ENCODE data around the gene TIMM17B.
"Not testable (repeated sequence)": the region's sequence is repeated elsewhere in the genome, so short reads cannot be mapped to it uniquely, and the experiment has no call there.

TIMM17B gene

DNA sequence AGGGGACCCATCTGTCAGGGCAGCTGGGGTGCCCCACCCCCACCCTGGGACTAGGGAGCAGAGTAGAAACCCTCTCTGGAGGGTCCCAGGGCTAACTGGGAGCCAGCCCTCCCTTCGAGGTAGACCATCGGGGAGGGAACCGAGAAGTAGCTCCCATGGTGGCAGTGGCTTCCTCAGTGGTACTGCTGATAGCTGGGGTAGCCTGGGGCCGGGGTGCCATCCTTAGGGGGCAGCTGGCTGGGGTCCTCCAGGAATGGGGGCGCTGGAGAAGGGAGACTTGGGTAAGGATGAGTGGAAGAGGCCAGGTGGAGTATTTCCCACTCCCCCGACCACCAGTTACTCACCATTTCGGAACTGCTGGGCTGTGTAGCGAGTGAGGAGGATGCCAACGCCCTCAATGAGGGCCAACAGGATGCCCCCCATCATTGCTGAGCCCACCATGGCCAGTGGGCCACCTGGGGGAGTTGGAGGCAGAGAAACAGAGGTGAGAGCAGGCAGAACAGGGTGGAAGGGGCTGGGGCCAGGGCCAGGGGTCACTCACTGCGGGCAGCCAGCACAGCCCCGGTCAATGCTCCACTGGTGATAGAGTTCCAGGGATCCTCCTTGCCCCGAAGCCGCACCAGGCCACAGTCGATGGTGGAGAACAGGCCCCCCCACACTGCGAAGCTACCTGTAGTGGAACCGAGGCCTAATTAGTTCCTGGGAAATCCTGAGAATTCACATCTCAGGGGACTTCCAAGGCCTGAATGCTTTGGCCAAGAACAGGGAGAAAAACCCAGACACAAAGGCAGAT is 3.8 kb downstream of the TIMM17B start:
- DNase-seq, result no peak

DNA sequence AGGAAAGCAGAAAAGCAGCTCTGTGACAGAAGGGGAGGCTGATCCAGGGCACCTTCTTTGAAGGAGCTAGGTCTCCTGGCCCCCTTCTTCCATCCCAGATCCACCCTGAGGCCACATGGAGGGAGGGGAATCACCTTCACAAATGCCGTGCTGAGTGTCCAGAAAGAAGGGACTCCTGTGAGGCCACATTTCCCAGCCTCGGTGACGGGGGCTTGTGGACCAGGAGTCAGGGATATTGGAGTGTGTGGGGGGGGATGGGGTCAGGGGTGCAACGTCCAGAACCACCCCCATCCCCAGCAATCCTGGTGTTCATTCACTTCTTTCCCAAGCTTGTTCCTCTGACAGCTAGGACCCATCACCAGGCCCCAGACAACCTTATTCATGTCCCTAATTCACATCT is 4.7 kb downstream of the TIMM17B start:
- DNase-seq, result no peak

DNA sequence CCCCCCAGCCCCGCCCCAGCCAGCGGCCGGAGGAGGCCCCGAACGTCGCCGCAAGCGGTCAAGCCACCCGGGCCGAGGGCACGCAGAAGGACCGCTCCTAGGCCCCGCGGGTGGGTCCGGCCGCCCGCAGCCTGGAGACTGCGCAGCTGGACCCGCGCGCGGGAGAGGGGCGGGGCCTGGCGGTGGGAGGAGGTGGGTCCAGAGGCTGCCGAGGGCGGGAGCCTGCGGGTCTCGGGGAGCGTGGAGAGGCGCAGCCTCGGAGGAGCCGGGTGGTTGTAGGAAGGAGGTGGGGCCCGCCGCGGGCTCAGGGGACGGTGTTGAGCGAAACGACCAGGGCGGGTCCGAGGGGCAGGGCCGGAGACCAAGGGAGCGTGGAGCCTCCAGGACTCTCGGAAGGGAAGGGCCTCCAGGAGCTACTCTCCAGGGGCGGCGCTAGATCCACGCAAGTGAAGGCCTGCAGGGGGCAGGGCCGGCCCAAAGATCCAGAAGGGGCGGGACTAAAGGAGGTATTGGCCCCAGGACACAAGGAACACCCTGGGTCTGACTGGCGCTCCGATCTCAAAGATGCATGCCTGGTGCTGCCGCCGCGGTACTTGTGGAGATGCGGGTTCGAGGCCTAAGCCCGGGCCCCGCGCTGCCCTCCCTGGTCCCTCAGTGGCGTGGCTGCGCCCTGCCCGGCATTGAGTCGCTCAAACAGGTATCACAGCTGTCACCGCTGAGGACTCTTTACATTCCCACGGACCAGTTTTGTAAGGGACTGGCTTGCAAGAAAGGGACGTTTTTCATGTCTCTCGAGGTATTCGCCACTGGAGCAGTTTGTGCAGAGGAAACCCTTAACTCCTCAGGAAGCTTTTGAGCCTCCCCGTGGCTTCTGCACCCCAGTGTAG is 5.9 kb downstream of the TIMM17B start:
- DNase-seq, result peak; percentile 45

DNA sequence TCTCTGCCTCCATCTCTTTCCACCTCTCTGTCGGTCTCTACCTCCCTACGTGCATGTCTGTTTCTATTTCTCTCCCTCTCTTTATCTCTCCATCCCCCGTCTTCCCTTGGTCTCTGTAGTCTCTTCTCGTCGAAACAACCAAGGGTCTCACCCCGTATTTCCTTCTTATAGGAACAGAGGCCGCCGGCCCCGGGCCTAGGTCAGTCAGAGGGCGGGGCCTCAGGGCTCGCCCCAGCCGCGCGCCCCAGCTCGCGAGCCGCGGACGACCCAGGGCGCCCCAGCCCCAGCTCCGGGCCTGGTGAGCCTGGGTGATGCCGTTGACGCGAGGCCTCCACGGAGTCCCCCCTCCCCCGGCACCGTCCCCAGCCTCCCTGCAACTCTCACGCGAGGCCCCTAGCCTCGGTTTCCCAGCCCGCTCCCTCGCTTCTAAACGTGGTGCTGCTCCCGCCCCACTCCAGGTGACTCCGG is 6.6 kb downstream of the TIMM17B start:
- no peak for DNase-seq

DNA sequence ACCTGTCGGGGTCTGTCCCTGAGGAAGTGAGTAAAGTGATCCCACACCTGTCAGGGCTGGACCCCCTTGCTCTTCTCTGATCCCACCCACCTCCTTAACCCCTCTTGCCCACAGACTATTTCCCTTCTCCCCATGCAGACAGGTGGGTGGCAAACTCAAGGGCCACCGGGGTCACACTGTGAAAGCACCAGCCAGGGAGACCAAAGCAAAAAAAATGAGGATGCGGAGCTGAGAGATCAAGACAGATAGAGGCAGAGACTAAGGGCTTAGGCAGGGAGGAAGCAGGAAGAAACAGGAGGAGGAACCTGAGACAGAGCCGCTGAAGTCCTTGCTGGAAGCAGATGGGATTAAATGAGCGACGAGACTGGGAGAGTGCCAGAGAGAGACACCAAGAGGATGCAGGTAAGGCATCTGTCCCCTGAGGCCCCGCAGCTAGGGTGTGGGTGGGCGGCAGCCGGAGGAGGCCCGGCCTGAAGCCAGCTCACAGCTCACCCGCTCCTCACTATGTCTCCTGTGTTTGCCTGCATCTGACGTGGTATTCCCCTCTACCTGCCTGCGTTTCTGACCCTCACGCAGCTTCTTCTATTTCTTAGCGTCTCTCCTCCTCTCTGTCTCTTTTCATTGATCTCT is 7.2 kb downstream of the TIMM17B start:
- no peak for DNase-seq

DNA sequence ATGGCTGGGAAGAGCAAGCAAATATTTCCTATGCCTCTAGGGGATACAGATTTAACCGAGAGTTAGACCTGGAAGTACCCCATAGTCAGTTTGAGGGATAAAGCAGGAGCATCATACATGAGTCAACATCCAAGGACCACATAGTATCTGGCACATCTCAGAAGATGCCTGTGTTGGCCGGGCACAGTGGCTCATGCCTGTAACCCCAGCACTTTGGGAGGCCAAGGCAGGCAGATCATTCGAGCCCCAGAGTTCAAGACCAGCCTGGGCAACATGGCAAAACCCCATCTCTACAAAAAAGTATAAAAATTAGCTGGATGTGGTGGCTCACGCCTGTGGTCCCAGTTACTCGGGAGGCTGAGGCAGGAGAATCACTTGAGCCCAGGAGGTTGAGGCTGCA is 11.0 kb downstream of the TIMM17B start:
- DNase-seq, result not testable (repeated sequence)

DNA sequence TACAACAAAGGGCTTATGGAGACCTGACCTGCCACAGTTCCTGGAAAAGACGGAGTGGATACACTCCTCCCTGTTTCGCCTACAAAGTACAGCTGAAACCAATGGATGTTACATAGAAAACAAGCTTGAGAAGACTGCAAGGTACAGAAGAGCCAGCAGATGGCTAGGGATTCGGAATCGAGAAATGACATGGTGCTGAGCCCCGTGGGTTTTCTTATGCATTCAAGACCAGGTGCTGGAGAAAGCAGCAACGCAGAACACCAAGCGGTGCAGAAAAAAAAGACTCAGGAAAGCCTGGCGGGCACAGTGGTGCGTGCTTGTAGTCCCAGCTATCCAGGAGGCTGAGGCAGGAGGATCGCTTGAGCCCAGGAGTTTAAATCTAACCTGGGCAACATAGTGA is 13.8 kb downstream of the TIMM17B start:
- no peak for DNase-seq

DNA sequence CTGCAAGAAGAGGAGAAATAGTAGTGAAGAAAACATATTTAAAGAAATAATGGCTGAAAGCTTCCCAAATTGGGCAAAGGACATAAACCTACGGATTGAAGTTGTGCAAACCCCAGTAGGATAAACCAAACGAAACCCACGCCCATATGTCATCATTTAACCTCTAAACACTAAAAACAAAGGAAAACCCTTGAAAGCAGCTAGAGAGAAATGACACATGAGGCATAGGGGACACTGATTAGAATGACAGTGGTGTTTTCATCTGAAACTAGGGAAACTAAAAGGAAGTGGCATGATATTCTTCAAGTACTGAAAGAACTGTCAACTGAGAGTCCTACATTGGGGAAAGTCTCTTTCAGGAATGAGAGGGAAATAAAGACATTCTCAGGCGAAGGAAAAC is 20.6 kb downstream of the TIMM17B start:
- not testable (repeated sequence) for DNase-seq

DNA sequence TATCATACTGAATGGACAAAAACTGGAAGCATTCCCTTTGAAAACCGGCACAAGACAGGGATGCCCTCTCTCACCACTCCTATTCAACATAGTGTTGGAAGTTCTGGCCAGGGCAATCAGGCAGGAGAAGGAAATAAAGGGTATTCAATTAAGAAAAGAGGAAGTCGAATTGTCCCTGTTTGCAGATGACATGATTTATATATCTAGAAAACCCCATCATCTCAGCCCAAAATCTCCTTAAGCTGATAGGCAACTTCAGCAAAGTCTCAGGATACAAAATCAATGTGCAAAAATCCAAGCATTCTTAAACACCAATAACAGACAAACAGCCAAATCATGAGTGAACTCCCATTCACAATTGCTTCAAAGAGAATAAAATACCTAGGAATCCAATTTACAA is 25.6 kb downstream of the TIMM17B start:
- not testable (repeated sequence) for DNase-seq

DNA sequence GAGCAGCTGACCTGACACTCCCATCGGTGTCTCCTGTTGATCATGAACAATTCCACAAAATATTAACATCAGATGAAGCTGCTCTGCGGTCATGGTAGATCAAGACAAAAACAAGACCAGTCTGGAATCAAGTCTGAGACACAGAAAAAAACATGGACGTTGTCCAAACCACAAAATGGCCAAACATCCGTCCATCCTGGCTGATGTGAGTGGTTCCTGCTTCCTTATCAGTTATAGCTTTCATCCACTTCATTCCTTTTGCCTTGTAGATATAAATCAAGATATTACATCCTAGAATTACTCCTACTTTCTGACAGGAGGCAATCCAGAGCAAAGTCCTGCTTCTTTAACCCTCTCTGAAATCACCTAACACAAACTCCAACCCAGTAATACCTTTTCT is 33.4 kb downstream of the TIMM17B start:
- peak; percentile 33 for DNase-seq

DNA sequence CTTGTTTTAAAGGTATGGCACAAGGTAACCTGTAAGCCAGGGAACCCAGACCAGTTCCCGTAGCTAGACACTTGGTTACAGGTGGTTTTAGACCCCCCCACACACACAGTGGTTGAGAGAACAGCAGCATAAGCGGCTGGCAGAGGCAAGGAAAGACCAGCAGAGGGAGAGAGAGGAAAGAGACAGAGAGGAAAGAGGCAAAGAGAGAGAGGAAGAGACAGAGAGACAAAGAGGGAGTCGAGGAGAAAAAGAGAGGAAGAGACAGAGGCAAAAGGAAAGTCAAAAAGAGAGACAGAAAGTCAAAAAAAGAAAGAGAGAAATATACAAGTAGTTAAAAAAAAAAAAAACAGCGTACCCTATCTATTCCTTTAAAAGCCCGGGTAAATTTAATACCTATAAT is 42.7 kb downstream of the TIMM17B start:
- DNase-seq, result no peak

DNA sequence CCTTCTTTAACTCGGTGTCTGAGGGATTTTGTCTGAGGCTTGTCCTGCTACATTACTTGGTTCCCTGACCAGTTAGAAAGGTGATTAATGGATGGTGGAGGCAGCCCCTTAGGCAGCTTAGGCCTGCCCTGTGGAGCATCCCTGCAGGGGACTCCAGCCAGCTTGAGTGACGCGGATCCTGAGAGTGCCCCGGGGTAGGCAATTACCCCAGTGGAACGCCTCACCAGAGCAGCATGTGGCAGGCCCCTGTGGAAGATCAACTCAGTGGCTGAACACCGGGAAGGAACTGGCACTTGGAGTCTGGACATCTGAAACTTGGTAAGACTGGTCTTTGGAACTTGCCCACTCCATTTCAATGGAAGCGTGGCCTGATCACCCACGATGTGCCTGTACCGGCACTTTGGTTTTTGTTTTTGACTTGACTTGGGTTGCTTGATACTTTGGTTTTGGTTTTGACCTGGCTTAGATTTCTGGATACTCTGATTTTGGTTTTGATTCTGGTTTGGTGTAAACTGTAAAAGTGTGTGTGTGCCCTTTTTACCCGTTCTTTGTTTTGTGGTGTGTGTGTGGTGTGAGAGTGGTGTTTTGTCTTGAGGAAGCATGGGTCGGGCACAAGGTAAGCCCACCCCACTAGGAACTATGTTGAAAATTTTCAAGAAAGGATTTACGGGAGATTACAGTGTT is 43.3 kb downstream of the TIMM17B start:
- not testable (repeated sequence) for DNase-seq

DNA sequence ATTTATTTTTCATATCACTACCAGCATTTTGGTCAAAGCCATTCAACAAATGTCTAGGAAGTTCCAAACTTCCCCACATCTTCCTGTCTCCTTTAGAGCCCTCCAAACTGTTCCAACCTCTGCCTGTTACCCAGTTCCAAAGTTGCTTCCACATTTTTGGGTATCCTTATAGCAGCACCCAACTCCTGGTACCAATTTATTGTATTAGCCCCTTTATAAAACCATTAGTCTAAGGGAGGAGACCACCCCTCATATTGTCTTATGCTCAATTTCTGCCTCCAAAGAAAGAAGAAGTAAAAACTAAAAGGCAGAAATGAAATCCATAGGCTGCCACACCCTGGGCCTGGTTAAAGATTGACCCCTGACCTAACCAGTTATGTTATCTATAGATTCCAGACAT is 44.1 kb downstream of the TIMM17B start:
- DNase-seq, result not testable (repeated sequence)

DNA sequence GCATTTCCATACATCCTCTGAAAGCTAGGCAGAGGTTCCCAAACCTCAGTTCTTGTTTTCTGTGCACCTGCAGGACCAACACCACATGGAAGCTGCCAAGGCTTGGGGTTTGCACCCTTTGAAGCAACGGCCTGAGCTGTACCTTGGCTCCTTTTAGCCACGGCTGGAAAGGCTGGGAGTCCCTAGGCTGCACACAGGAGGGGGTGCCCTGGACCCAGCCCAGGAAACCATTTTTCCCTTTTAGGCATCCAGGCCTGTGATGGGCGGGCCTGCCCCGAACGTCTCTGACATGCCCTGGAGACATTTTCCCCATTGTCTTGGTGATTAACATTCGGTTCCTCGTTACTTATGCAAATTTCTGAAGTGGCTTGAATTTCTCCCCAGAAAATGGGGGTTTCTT is 44.7 kb downstream of the TIMM17B start:
- DNase-seq, result no peak

DNA sequence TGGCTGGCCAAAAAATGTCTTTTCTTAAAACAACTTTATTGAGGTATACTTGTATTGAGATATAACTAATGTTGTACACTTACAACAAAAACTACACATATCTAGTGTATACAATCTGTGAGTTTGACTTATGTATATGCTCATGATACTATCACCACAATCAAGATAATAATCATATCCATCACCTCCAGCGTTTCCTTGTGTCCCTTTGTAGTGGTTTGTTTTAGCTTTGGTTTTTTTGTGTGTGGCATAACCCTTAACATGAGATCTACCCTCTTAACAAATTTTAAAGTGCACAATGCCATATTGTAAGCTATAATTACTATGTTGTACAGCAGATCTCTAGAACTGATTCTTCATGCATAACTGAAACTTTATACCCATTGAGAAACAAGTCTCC is 48.7 kb downstream of the TIMM17B start:
- no peak for DNase-seq

All from NCI-H2029 treated with DMSO at 0.1 percent for 48 hours (cell line).